ENCODE measurements around the gene GRIN3B. TPM values are rescaled to one million over a fixed set of nuclear protein-coding genes. Genes with fewer than 3 reads are reported as not detected.

Gene GRIN3B
- total RNA-seq, 4 donors from 2014 or later = 0.48 TPM; not detected in 3

DNA sequence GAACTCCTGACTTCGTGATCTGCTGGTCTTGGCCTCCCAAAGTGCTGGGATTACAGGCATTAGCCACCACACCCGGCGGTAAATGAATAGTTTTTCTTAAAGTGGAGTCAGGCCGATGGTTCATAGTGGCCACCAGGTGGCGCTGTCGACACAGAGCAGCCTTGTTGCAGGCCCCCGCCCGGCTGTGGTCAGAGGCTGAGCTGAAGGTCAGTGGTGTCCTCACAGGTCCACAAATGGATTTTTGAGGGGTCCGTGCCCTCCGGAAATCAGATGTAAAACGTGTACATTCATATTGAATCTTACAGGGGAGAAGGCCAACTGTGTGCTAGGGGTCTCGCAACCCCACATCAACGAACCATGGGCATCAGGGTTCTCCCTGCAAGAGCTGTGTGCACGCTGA lies 29.5 kb upstream of the GRIN3B start:
- H3K27ac ChIP-seq = no peak overlapping the region
- no peaks in the 10 kb centered on the region for H3K27me3 ChIP-seq
- H3K36me3 ChIP-seq = no peaks in the 10 kb centered on the region
- TF ChIP-seq, protein P1, sequence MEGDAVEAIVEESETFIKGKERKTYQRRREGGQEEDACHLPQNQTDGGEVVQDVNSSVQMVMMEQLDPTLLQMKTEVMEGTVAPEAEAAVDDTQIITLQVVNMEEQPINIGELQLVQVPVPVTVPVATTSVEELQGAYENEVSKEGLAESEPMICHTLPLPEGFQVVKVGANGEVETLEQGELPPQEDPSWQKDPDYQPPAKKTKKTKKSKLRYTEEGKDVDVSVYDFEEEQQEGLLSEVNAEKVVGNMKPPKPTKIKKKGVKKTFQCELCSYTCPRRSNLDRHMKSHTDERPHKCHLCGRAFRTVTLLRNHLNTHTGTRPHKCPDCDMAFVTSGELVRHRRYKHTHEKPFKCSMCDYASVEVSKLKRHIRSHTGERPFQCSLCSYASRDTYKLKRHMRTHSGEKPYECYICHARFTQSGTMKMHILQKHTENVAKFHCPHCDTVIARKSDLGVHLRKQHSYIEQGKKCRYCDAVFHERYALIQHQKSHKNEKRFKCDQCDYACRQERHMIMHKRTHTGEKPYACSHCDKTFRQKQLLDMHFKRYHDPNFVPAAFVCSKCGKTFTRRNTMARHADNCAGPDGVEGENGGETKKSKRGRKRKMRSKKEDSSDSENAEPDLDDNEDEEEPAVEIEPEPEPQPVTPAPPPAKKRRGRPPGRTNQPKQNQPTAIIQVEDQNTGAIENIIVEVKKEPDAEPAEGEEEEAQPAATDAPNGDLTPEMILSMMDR (IDR thresholded peaks at IDR 0.05) = peak in 2 of 4 experiments; percentile 3 to 33
- no peak for TF ChIP-seq POLR2A (IDR thresholded peaks at IDR 0.05)
- intact Hi-C loops (cut with DNase I; ENCODE audit: low total_unique reads) = no loop called here
- no peak overlapping the region for H3K4me3 ChIP-seq
- DNase-seq = no peak
- peaks cover 0 to 7% of the 10 kb centered on the region in 2 donors for H3K9me3 ChIP-seq
- H3K4me1 ChIP-seq = no peaks in the 10 kb centered on the region

DNA sequence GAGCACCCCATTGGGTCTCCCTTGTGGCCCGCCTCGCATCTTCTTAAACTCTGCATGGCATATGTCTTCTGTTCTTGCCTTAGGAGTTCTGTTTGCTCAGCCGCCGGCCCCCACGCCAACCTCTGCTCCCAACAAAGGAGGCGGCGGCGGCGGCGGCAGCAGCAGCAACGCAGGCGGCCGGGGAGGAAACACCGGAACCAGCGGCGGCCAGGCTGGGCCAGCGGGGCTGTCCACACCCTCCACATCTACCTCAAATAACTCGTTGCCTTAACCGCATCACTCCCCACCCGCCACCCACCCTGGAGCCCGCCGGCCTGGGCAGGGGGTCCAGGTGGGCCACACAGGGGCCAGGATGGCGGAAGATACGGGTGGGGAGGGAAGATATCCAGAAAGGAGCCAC lies 28.4 kb upstream of the GRIN3B start:
- Histone ChIP-seq H3K4me1 (no peaks in the 10 kb centered on the region), H3K27me3 (no peaks in the 10 kb centered on the region), H3K4me3 (no peak overlapping the region), H3K9me3 (peaks cover 0 to 7% of the 10 kb centered on the region in 2 donors), H3K27ac (no peak overlapping the region), H3K36me3 (no peaks in the 10 kb centered on the region)
- TF ChIP-seq, protein P1 (IDR thresholded peaks at IDR 0.05) = no peak
- TF ChIP-seq POLR2A (IDR thresholded peaks at IDR 0.05) = no peak
- intact Hi-C loops (cut with DNase I; ENCODE audit: low total_unique reads) = no loop called here
- DNase-seq = no peak

DNA sequence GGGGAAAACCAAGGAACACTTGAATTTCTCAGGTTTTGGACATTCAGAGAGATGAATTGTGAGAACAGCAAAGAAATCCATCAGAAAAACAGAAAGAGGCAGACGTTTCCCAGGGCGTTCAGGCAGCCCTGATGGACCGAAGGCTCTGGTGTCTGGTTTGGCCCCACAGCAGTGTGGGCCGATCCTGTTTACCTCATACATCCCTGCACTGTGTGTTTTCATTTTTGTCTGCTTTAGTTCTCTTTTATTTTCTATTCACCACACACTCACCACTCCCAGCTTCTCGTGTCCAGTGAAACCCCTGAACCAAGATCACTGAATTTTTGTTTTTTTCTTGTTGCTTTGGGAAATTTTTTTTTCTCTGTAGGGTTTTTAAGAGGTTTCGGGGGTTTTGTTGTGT lies 27.9 kb upstream of the GRIN3B start:
- no peak for DNase-seq
- no peak overlapping the region for H3K4me3 ChIP-seq
- intact Hi-C loops (cut with DNase I; ENCODE audit: low total_unique reads) = no loop called here
- no peaks in the 10 kb centered on the region for H3K4me1 ChIP-seq
- no peak overlapping the region for H3K27ac ChIP-seq
- TF ChIP-seq POLR2A (IDR thresholded peaks at IDR 0.05) = no peak
- TF ChIP-seq, protein P1 (IDR thresholded peaks at IDR 0.05) = no peak
- H3K9me3 ChIP-seq = peaks cover 0 to 7% of the 10 kb centered on the region in 2 donors
- no peaks in the 10 kb centered on the region for H3K36me3 ChIP-seq
- H3K27me3 ChIP-seq = no peaks in the 10 kb centered on the region

DNA sequence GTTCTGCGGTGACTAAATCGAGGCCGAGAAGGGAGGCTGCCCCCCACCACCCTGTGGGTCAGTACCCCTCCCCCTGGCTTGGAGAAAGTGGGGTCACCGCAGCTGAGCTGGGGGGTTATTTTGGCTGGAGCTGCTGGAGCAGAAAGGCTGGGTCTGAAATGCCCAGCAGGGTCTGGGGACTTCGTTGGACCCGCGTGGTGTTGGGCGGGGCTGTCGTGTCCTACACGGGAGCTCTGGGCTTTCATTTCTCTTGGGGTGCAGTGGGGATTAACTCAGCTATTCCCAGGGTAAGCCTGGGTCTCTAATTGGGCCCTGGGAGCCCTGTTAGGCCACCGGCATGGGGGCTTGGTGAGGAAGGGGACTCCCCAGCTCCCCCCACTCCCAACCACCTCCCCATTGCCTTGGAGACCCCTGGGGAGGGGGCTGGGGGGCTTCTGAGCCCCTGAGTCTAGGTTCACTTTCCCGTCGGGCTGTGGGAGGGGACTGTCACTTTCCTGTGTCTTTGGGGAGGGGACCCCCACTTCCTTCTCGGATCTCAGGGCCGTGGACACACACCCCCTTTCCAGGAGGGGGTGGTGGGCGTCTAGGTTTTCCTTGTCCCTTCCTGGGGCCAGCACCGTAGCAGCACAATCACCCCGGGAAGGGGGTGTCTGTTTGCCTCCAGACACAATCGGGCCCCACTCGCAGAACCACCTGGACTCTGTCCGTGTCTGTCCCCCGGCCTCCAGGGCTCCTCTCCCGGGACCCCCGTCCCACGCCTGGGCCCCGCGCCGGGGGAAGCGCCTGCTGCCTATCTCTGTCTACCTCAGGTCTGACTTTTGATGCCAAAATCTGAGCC lies 26.3 kb upstream of the GRIN3B start:
- no peak for TF ChIP-seq POLR2A (IDR thresholded peaks at IDR 0.05)
- TF ChIP-seq, protein P1 (IDR thresholded peaks at IDR 0.05) = no peak
- intact Hi-C loops (cut with DNase I; ENCODE audit: low total_unique reads) = no loop called here
- Histone ChIP-seq H3K36me3 (no peaks in the 10 kb centered on the region), H3K9me3 (peaks cover 0 to 7% of the 10 kb centered on the region in 2 donors), H3K27me3 (no peaks in the 10 kb centered on the region), H3K4me3 (no peak overlapping the region), H3K27ac (no peak overlapping the region), H3K4me1 (no peaks in the 10 kb centered on the region)
- DNase-seq = no peak

GRCh38 chr19:974564-975257 lies 25.5 kb upstream of the GRIN3B start:
- peaks cover 0 to 7% of the 10 kb centered on the region in 2 donors for H3K9me3 ChIP-seq
- H3K36me3 ChIP-seq = no peaks in the 10 kb centered on the region
- DNase-seq = no peak
- no peak for TF ChIP-seq POLR2A (IDR thresholded peaks at IDR 0.05)
- TF ChIP-seq, protein P1 (IDR thresholded peaks at IDR 0.05) = no peak
- no peaks in the 10 kb centered on the region for H3K4me1 ChIP-seq
- H3K27ac ChIP-seq = no peak overlapping the region
- no peak overlapping the region for H3K4me3 ChIP-seq
- intact Hi-C loops (cut with DNase I; ENCODE audit: low total_unique reads) = no loop called here
- no peaks in the 10 kb centered on the region for H3K27me3 ChIP-seq

Measured in uterus (tissue), 4 donors.